Testis (tissue), 2 donors: ENCODE measurements around the gene IST1.

ENCODE experiments used
- CTCF ChIP-seq, 3 experiments: fragments of 450-650 bp in 2 of 3; fragments of 200-600 bp in 1 of 3; sonication (generic) in 1 of 3; IDR thresholded peaks; one replicate each; pipeline ENCODE4 v1.5.1; 2016 to 2019; ENCODE audit warnings: antibody characterized with exemption in 3 of 3, mild to moderate bottlenecking in 2 of 3, moderate library complexity in 1 of 3
- POLR2A ChIP-seq: fragments of 450-650 bp; IDR thresholded peaks from one replicate; pipeline ENCODE4 v1.6.1; 2017; ENCODE audit warnings: antibody characterized with exemption, mild to moderate bottlenecking, moderate library complexity

DNA sequence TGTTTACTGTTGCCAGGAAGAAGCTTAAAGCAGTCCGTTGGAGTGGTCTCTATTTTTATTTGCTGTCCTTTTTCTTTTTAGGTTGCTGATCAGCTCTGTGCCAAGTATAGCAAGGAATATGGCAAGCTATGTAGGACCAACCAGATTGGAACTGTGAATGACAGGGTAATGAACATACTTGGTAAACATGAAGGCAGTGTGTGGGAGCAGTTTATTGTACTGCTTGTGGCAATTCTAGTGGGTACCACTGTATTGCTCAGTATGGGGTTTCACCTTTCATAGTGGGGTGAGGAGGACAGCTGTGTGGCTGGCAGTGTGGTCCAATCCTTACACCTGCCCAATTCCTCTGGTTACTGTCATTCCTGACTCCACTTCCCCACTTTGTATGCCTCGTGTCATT lies 25.3 kb downstream of the IST1 start:
- TF ChIP-seq CTCF (IDR thresholded peaks at IDR 0.05) = no peak
- no peak for TF ChIP-seq POLR2A
